B cell (primary cell): ENCODE results near the gene EXTL1.
"Not testable (repeated sequence)": the region's sequence is repeated elsewhere in the genome, so short reads cannot be mapped to it uniquely, and the experiment has no call there.

ENCODE experiments used
- CTCF ChIP-seq: fragments of 200-600 bp; IDR thresholded peaks from one replicate; pipeline ENCODE4 v1.8.0; 2022; ENCODE audit warnings: antibody characterized with exemption, mild to moderate bottlenecking
- EZH2 ChIP-seq: IDR thresholded peaks from 2 replicates; pipeline ENCODE4 v1.6.1; 2012; ENCODE audit warnings: borderline replicate concordance, low read depth, mild to moderate bottlenecking, moderate library complexity, low read length; ENCODE audit not compliant: insufficient read depth, poor library complexity, severe bottlenecking

GRCh38 chr1:25986773-25987172 lies 34.8 kb upstream of the EXTL1 start:
- not testable (repeated sequence) for TF ChIP-seq CTCF, EZH2
